Activated T-helper 1 cell treated with anti-CD3 and anti-CD28 coated beads, Interleukin-2, amount 50 U/mL, for 16 hours (primary cell): ENCODE data around the gene VAPA.

Experiments
- DNase-seq, 2 donors: peaks; one replicate each; pipeline ENCODE4 v3.0.0-alpha.2; 2020; ENCODE audit warnings: low read depth in 1 of 2, low spot score in 1 of 2

Gene VAPA

DNA sequence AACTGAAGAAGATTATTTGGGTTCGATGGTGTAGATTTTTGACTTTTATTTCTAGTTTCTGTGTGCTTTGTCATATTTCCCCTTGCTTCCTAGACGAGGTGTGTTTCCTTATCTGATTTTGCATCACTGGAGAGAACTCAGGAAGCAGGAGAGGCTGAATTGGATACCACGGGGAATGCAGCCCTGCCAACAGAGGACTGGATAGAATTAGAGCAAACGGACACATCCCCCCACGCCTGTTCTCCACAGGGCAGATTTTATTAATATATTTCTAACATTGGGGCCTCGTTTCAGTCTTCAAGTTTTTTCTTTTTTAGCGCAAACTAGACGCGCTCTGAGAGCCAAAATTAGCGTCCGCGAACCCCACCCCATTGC, 678 bp upstream of the VAPA start:
- no peak for DNase-seq

- no peak for DNase-seq
Observed at GRCh38 chr18:9914334-9914583, 443 bp downstream of the VAPA start.

GRCh38 chr18:9914584-9915290, 921 bp downstream of the VAPA start:
- DNase-seq: peak; percentile 52 to 70

- DNase-seq: no peak
Observed at GRCh38 chr18:9915291-9916076, 1.7 kb downstream of the VAPA start.

GRCh38 chr18:9916077-9916639, 2.3 kb downstream of the VAPA start:
- DNase-seq: no peak

- DNase-seq: no peak
Observed at GRCh38 chr18:9916808-9917207, 3.0 kb downstream of the VAPA start.

- DNase-seq: no peak
Observed at GRCh38 chr18:9918016-9918680, 4.3 kb downstream of the VAPA start.

DNA sequence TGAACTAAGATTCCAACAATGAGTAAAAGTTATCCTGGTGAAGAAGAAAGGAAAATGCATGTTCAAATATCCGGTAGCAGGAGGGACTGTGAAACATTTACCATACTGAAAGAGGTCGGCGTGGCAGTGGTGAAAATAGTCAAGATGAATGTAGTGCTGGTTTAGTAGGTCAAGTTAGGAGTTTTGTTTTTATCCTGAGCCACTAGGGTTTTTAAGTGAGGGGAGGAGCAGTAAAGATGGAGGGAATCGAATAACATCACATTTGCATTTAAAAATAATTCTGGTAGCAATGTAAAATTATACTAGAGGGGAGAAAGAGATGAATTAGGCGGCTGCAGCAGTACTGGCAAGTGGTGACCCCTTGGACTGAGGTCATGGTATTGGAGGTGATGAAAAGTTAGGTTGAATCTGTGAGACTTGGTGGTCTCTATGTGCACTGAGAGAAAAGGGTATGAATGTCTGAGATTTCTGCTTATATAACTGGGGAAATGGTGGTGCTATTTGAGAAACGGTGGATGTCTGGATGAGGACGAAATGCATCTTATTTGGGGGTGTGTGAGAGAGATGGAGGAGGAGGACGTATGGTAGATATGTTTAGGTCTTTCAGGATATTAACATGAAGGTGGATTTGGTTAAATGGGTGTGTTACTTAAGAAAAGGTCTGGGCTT, 5.9 kb downstream of the VAPA start:
- DNase-seq: no peak

GRCh38 chr18:9922592-9923311, 8.9 kb downstream of the VAPA start:
- no peak for DNase-seq

- DNase-seq: no peak
Observed at GRCh38 chr18:9924371-9924943, 10.6 kb downstream of the VAPA start.

- no peak for DNase-seq
Observed at GRCh38 chr18:9925369-9925768, 11.6 kb downstream of the VAPA start.

GRCh38 chr18:9925795-9926194, 12.0 kb downstream of the VAPA start:
- DNase-seq: no peak

GRCh38 chr18:9926223-9926894, 12.5 kb downstream of the VAPA start:
- DNase-seq: no peak

DNA sequence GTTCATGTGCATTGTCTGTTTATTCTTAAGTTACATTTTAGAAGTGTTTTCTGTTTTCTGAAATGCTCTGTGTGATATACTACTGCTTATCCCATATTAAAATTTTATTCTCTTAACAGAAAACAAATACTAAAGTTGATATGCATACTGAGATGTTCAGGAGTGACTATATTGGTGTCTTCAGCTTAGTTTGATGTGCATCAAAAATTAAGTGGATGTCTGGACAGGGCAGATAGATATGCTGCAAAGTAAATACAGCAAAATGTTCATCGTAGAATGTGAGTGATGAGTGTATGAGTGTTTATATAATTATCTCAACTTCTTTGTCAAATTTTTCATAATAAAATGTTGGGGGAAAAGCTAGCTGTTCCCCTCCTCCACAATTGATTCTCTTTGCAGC, 13.2 kb downstream of the VAPA start:
- DNase-seq: no peak

DNA sequence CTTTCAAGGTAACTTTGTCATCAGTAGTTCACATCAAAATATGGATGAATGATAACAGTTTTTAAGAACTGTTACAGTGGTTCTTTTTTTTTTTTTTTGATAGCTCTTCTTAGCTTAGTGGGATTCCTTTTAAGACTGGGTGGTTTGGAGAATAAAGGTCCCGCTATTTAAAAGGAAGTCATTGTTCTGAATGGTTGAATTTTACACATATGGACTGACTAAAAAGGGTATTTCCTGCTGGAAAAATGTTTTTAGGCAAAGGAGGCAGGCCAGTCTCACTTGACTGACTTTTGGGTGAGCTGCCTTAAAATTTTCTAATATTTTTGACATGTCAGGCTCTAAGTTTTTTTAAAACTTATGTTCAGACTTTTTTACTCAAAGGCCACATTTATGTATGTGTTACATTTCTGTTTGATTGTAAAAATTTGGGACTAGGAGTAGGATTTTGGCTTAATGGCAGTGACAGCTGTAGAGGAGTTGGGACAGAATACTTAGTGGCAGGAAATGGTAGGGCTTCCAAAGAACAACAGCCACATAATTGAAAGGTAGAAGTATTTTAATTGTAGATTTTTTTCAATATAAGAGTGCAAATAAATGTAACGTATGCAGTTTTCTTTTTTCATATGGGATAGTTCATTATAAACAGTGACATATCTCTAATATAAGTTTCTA, 13.7 kb downstream of the VAPA start:
- DNase-seq: no peak

DNA sequence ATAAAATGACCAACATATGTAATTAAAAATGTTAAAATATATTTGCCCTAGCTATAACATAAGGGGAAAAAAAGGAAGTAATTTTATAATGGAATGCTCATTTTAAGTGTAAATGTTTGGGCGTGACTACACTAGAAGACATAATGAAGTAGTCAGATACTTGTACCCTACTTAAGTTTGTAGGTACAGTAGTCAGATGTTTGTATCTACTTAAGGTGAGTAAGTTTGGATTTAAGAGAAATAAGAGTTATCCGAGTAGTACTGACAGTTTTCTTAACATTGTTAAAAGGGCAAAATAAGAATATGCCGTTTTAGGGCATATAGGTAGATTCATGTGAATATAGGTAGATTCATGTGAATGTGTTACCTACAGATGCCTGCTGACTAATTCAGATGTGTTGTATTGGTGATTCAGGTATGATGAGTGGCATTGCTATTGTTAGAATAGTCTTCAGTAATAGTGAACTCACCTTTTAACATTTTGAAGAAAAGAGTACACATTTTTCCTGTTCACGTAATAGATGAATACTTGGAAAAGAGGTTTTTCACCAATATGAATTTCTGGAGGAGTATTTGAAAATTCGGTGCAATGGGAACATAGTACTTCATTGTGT, 14.9 kb downstream of the VAPA start:
- no peak for DNase-seq

DNA sequence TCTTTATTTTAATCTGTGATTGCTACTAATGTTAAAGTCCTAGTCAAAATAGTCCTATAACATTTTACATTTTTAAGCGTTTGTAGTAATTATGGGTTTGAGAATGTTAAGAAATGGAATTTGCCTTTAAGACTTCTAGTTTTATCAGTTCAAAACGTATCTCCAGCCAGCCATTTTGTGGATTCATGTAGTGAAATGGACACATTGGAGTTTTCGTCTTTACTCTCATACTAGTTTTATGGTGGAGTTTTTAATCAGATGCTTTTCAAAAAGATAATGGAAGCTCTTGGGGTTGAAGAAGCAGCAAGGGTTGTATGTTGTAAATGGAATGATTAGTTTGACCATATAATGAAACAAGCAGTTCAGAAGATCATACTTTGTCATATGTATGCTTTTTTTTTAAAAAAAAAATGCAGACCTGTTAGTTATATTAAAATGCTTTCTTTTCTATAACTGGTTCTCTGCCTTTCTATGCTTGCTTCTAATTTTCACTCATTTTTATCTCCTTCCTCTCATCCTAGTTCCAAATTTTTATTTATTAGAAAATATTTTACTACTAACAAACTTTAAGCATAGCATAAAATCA, 16.6 kb downstream of the VAPA start:
- DNase-seq: no peak

DNA sequence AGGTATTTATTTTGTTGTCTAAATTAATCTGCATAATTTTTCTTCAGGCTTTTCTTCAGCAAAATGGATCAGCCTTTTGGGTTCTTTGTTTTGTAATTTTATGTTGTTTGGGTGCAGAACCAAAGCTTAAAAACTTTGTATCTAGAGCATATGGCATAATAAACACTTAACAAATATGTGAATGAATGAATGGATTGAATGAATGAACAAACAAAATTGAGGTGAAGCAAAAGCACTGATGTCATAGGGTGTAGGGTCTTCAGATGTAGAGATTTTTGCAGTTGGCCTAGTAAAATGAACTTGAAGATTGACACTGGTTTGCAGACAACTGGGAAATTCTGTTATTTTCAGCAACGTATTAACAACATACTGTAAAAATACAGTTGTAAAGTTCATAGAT, 17.3 kb downstream of the VAPA start:
- no peak for DNase-seq

GRCh38 chr18:9931678-9932077, 17.9 kb downstream of the VAPA start:
- DNase-seq: no peak
